Measurements from ENCODE around the gene RBMS3.

RBMS3 gene

DNA sequence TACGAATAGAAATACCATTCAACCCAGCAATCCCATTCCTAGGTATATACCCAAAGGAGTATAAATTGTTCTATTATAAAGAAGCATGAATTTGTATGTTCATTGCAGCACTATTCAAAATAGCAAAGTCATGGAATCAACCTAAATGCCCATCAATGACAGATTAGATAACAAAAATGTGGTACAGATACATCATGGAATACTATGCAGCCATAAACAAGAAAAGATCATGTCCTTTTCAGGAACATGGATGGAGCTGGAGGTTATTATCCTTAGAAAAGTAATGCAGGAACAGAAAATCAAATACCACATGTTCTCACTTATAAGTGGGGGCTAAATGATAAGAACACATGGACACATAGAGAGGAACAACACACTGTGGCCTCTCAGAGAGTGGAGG is 571.9 kb downstream of the RBMS3 start:
- DNase-seq: no peak

DNA sequence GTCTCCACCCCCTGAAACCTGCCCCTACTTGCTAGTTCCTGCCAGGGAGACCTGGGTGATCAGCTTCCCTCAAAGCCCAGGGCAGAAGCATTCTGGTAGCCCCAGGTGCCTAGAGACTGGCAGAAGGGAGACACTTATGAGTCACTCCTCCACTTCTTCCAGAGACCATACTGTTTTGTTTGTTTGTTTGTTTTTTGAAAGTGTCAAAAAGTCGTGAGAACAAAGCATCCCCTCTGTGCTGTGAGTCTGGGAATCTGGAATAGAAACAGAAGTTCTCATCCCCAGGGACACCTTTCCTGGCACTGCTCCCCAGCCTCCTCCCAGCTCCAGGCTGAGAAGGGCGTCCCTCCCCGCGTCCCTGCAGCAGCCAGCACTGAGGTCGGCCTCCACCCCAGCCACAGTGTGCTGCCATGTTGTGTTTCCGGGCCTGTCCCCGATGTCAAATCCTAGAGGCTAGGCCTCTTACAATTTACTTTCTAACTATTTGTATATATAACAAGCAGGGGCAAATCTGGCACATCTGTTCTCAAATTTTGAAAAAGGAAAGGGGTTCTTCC is 573.0 kb downstream of the RBMS3 start:
- no peak for DNase-seq

DNA sequence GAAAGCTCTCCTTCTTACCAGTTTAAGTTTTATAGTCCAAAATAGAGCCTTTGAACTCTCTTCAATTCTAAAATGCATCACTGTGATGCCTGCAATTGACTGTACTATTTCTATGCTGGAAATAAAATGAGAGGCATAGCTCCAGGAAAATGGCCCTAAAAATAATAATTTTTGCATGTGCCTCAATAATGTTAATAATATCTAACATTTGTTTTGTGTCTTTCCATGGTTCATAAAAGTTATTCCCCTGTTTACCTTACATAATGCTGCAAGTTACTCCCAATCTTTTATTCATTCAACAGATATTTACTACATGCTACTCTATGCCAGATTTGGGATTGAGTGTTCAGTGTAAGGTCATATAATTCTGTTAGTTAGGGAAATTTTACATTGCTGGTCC is 574.0 kb downstream of the RBMS3 start:
- no peak for DNase-seq

DNA sequence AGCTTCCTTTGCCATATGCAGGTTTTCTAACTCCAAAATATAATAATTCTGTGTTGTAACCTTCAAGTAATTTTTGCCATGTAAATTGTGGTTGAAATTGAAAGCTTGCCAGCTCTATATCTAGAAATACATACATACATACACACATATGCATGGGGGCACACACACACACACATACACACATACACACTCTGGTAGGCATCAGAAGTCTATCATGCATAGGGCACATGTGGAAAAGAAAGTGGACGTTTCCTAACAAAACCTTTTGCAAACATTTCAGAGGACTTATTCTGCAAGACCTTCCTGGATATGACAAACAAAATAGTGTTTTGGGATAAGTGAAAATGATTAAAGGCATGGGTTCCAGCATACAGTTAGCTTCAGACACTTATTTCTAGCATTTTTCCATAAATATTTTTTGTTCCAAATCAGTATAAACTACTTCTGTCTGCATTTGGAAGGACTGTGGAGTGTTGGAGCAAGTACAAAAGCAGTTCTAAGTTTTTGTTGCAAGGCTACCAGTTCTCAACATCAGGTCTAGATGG is 578.9 kb downstream of the RBMS3 start:
- no peak for DNase-seq

- DNase-seq: no peak
Measured at GRCh38 chr3:29864809-29865208, 583.9 kb downstream of the RBMS3 start.

GRCh38 chr3:29868543-29869101 is 587.8 kb downstream of the RBMS3 start:
- DNase-seq: no peak

DNA sequence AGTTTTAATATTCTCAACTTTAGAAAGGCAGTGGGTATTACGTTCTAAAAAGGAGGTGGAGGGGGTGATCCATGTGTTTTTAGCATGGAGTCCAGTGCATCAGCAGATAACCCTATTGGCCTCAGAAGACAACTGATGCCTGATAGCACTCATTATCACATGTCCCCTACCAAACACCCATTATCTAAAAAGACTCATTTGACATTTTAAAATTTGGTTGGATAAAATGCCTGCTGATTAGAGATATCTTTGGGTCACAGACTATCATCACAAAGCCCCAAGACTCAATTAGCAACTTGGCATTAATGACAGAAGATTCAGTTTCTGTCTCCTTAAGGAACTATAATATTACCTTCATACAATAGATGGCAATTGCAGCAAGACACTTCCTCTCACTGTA is 589.3 kb downstream of the RBMS3 start:
- DNase-seq: no peak

- no peak for DNase-seq
Measured at GRCh38 chr3:29871087-29871486, 590.2 kb downstream of the RBMS3 start.

DNA sequence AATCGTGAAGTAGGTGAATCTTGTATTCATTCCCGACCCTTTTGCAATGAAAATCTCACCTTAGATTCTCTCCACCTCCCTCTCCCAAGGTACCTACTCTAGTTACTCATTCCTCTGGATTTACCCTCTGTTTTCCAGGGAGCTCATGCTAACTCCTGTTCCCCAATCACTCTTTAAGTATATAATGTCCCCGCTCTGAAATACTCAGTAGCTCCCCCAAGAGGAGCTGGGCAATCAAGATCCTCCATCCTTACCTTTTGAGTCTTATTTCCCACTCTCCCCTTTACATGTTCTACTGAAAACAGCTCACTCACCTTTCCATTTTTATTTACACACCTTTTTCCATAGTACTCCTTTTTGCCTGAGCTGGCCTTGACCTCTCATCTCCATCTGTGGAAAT is 599.9 kb downstream of the RBMS3 start:
- DNase-seq: no peak

GRCh38 chr3:29887451-29887850 is 606.6 kb downstream of the RBMS3 start:
- no peak for DNase-seq

DNA sequence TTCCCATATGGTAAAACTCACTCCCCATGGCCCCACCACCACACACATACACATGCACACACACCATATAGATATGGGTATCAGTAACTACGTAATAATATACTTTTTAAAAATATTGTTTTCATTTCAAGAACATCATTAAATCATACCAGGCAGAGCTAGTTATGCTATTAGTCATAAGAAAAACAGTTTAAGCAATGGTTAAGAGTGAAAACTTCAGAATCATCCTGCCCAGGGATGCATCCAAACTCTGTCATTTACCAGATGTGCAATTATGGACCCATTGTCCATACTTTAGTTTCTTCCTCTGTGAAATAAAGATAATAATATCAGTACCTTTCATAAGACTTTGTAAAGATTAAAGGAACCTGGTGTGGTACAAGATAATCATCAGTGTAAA is 608.3 kb downstream of the RBMS3 start:
- no peak for DNase-seq

- no peak for DNase-seq
Measured at GRCh38 chr3:29890801-29891200, 609.9 kb downstream of the RBMS3 start.

- DNase-seq: no peak
Measured at GRCh38 chr3:29892976-29893554, 612.2 kb downstream of the RBMS3 start.

GRCh38 chr3:29896856-29897255 is 616.0 kb downstream of the RBMS3 start:
- DNase-seq: no peak

- no peak for DNase-seq
Measured at GRCh38 chr3:29898171-29898965, 617.5 kb downstream of the RBMS3 start.

GRCh38 chr3:29899021-29899420 is 618.1 kb downstream of the RBMS3 start:
- no peak for DNase-seq

DNA sequence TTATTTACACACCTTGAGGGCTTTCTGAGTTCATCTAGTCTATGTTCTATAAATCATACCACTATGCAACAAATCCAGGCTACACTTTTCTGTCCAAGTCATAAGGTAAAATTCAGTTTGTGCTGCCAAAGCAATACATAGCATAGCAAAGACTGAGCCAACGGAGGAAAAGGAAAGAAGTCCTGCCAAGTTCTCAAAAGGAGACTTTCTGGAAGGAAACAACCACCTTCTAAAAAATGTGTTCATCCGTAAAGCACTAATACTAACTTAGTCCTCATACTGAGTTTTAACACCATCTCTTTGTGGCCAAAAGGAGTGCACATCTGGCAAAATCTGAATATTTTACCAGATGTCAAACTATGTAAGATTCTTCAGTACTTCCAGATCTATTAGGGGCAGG is 620.2 kb downstream of the RBMS3 start:
- no peak for DNase-seq

DNA sequence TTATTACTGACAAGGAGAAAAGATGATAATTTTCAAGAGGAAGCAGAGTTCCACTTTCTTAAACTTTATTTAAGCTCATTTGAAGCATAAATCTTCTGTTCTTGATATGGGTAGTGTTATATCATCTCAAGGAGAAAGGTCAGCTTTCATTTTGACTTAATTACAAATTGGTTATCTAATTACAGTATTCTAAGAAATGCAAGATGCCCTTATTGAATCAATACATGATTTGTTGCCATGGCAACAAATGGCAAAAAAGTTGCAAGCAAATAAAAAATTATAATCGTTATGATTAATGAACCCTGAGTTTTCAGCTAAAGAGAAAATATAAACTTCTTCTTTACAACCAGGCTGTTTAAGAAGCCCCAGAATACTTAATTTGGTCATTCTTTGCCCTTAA is 622.7 kb downstream of the RBMS3 start:
- no peak for DNase-seq

DNA sequence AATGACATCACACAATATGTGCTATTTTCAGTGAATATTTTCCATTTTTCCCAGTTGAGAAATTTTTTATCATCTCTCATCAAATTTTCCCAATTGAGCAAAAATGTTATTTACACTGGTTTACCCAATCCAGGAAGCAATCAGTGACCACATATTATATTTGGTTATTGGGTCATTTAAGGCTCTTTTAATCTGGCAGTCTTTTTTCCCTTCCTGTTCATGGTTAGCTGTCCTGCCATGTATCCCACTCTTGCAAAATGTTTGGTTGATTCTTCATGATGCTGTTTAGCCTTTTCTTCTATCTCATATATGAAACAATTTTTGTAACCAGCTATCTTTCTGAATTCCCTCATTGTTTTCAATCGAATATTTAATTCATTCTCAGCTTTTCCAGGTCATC is 626.0 kb downstream of the RBMS3 start:
- DNase-seq: no peak

- no peak for DNase-seq
Measured at GRCh38 chr3:29912600-29913288, 631.9 kb downstream of the RBMS3 start.

DNA sequence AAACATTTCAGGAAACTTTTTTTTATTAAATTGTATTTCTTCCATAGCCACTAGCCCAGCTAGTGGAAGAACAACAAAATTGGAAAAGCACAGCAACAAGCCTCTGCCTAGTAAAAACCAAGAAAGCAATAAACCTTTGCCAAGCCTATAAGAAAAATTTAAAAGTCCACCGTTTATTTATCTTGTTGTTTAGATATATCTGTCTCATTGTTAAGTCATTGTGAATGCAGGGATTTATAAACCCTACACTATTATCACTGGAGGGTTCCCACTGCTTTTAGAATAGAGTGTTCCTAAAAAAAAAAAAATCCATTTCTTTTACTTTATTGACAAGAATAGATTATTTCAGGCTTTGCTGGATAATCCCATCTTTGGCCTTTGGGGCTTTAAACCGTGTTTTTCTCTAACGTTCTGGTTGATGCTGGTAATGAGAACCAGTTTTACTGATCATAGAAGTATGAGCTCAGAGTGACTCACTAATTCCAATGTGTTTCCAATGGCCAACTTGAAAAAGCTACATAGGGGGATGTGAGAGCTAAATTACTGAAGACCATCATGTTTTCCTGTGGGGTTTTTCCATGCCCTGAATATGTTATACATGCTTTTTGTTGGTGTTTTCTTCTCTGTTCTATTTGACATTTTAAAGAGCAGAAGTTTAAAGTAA is 634.1 kb downstream of the RBMS3 start:
- DNase-seq: no peak

- DNase-seq: no peak
Measured at GRCh38 chr3:29919571-29919970, 638.7 kb downstream of the RBMS3 start.
